ENCODE measurements around the gene ULK3.

DNA sequence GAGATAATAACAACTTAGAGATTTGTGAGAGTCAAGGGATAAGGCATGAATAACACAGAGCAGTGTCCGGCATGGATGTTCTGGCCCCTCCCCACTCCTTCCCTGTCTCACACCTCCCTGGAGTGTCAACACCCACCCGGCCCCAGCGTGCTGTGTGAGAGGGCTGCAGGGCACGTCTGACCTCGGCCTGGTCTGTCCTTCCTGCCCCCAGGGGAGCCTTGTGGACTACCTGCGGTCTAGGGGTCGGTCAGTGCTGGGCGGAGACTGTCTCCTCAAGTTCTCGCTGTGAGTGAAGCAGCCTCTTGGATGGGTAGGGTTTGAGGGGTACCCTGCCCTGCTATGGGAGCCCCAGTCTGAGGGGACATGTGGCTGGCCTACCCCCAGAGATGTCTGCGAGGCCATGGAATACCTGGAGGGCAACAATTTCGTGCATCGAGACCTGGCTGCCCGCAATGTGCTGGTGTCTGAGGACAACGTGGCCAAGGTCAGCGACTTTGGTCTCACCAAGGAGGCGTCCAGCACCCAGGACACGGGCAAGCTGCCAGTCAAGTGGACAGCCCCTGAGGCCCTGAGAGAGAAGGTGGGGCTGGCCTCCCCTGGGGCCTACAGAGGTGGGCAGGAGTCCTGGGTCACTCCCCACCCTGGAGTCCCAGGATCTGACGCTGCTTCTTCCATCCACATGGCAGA lies 41.5 kb downstream of the ULK3 start:
- TF ChIP-seq, protein P1, sequence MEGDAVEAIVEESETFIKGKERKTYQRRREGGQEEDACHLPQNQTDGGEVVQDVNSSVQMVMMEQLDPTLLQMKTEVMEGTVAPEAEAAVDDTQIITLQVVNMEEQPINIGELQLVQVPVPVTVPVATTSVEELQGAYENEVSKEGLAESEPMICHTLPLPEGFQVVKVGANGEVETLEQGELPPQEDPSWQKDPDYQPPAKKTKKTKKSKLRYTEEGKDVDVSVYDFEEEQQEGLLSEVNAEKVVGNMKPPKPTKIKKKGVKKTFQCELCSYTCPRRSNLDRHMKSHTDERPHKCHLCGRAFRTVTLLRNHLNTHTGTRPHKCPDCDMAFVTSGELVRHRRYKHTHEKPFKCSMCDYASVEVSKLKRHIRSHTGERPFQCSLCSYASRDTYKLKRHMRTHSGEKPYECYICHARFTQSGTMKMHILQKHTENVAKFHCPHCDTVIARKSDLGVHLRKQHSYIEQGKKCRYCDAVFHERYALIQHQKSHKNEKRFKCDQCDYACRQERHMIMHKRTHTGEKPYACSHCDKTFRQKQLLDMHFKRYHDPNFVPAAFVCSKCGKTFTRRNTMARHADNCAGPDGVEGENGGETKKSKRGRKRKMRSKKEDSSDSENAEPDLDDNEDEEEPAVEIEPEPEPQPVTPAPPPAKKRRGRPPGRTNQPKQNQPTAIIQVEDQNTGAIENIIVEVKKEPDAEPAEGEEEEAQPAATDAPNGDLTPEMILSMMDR (IDR thresholded peaks at IDR 0.05) = no peak
- TF ChIP-seq POLR2A (IDR thresholded peaks at IDR 0.05) = no peak
